NCI-H446 treated with DMSO at 0.1 percent for 48 hours (cell line): ENCODE data around the gene CHMP3.
"Not testable (repeated sequence)": the region's sequence is repeated elsewhere in the genome, so short reads cannot be mapped to it uniquely, and the experiment has no call there.

Source experiments
- DNase-seq: peaks from one replicate; lab custom pipeline; 2025; lab: John Stamatoyannopoulos, UW

The CHMP3 gene

GRCh38 chr2:86549440-86549839 lies 13.8 kb downstream of the CHMP3 start:
- not testable (repeated sequence) for DNase-seq

DNA sequence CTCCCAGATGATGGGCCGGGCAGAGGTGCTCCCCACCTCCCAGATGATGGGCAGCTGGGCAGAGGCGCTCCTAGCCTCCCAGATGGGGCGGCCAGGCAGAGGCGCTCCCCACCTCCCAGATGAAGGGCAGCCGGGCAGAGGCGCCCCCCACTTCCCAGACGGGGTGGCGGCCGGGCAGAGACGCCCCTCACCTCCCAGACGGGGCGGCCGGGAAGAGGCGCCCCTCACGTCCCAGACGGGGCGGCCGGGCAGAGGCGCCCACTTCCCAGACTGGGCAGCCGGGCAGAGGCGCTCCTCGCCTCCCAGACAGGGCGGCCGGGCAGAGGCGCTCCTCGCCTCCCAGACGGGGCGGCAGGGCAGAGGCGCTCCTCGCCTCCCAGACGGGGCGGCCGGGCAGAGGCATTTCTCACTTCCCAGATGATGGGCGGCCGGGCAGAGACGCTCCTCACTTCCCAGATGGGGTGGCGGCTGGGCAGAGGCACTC lies 14.3 kb downstream of the CHMP3 start:
- not testable (repeated sequence) for DNase-seq

DNA sequence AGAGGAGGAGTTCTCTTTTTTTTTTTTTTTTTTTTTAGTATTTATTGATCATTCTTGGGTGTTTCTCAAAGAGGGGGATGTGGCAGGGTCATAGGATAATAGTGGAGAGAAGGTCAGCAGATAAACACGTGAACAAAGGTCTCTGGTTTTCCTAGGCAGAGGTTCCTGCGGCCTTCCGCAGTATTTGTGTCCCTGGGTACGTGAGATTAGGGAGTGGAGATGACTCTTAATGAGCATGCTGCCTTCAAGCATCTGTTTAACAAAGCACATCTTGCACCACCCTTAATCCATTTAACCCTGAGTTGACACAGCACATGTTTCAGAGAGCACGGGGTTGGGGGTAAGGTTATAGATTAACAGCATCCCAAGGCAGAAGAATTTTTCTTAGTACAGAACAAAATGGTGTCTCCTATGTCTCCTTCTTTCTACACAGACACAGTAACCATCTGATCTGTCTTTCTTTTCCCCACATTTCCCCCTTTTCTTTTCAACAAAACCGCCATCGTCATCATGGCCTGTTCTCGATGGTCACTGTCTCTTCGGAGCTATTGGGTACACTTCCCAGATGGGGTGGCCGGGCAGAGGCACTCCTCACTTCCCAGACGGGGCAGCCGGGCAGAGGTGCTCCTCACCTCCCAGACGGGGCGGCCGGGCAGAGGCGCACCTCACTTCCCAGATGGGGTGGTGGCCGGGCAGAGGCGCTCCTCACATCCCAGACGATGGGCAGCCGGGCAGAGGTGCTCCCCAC lies 14.9 kb downstream of the CHMP3 start:
- DNase-seq = not testable (repeated sequence)

DNA sequence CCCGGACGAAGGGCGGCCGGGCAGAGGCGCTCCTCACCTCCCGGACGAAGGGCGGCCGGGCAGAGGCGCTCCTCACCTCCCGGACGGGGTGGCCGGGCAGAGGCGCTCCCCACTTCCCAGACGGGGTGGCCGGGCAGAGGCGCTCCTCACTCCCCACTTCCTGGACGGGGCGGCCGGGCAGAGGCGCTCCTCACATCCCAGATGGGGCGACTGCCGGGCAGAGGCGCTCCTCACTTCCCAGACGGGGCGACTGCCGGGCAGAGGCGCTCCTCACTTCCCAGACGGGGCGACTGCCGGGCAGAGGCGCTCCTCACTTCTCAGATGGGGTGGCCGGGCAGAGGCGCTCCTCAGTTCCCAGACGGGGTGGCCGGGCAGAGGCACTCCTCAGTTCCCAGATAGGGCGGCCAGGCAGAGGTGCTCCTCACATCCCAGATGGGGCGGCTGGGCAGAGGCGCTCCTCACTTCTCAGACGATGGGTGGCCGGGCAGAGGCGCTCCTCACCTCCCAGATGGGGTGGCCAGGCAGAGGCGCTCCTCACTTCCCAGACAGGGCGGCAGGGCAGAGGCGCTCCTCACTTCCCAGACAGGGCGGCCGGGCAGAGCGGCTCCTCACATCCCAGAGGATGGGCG lies 17.8 kb downstream of the CHMP3 start:
- DNase-seq = not testable (repeated sequence)

- DNase-seq = not testable (repeated sequence)
Measured at GRCh38 chr2:86544278-86545099, 18.8 kb downstream of the CHMP3 start.

DNA sequence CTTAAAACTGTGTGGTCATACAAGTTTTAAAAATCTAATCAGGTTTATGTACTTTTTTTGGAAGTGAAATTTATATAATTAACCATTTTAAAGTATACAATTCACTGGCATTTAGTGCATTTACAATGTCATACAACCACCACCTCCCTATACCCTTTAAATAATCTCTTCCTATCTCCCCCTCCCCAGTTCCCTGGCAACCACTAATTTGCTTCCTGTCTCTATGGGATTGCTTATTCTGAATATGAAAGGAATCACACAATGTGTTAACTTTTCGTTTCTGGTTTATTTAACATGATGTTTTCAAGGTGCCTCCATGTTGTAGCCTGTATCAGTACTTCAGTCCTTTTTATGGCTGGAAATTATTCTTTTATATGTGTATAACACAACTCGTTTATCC lies 19.4 kb downstream of the CHMP3 start:
- no peak for DNase-seq

DNA sequence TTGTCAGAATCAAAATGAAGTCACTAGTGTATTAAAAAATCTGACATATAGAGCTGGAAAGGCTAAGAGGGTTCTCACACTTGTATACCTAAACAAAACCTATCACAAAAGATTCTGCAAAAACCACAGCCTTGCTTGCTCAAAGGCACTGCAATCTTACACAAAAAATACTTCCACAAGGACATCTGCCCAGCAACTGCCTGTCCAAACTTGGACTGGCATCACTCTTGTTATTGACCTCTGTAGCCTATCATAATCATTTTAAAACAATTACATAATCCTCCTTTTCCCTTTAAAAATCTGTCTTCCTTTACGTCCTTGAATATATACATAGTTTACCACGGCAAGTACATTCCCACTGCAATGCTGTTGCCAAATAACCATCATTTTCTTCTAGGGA lies 19.9 kb downstream of the CHMP3 start:
- DNase-seq = no peak

- no peak for DNase-seq
Measured at GRCh38 chr2:86542814-86543213, 20.4 kb downstream of the CHMP3 start.

- no peak for DNase-seq
Measured at GRCh38 chr2:86541334-86541733, 21.9 kb downstream of the CHMP3 start.

DNA sequence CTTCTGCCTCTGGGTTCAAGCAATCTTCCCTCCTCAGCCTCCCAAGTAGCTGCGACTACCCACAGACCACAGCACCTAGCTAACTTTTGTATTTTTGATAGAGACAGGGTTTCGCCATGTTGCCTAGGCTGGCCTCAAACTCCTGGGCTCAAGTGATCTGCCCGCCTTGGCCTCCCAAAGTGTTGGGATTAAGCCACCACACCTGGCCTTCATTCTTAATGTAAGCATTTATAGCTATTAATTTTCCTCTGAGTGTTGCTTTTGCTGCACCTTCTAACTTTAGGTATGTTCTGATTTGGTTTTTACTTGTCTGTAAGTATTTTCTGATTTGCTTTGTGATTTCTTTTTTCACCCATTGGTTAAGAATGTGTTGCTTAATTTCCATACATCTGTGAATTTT lies 29.7 kb downstream of the CHMP3 start:
- DNase-seq = no peak

- DNase-seq = no peak
Measured at GRCh38 chr2:86525421-86526340, 37.6 kb downstream of the CHMP3 start.

GRCh38 chr2:86523491-86523890 lies 39.8 kb downstream of the CHMP3 start:
- DNase-seq = no peak

DNA sequence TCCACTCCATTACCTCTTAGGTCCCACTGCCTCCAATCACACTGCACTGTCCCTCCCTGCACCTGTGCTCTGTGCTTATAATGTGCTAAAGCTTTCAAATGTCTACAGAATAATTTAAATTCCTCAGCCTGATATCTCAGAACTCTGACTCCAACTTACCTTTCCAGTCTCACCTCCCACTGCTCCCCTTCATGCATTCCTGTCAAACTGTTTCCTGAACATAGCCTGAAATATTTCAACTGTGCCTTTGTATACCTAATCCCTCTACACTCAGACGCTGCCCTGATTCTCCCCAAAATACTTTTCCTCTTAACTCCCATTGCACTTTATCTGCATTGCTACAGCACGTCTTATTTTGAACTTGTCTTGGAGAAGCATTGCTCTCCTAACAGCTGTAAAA lies 40.5 kb downstream of the CHMP3 start:
- no peak for DNase-seq

- DNase-seq = no peak
Measured at GRCh38 chr2:86521922-86522321, 41.3 kb downstream of the CHMP3 start.

- DNase-seq = no peak
Measured at GRCh38 chr2:86520153-86520552, 43.1 kb downstream of the CHMP3 start.

DNA sequence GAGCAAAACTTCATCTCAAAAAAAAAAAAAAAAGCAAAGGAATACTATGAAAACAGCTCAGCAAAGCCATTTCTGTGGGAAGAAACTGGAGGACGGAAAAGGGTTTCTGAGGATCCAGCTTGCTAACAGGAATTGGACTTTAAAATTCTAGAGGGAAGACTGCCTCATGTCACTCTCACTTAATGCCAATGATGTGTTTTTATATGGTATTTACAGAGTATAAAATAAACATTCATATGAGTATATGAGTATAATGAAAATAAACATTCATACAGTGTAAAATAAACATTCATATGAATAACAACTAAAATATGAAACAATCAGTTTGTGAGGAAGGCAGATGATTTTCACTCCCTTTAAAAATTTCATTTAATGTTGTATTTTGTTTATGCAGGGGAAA lies 43.9 kb downstream of the CHMP3 start:
- DNase-seq = no peak

GRCh38 chr2:86518481-86518880 lies 44.8 kb downstream of the CHMP3 start:
- no peak for DNase-seq

- no peak for DNase-seq
Measured at GRCh38 chr2:86513948-86514660, 49.1 kb downstream of the CHMP3 start.

DNA sequence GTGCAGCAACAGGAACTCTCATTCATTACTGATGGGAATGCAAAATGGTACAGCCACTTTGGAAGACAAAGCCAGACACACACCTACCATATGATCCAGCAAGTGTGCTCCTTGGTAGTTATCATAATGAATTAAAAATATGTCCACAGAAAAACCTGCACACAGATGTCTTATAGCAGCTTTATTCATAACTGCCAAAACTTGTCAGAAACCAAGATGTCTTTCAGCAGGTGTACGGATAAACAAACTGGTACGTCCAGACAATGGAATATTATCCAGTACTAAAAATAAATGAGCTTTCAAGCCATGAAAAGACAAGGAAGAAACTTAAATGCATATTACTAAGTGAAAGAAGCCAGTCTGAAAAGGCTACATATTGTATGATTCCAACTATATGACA lies 50.4 kb downstream of the CHMP3 start:
- no peak for DNase-seq

GRCh38 chr2:86512034-86512433 lies 51.2 kb downstream of the CHMP3 start:
- no peak for DNase-seq

DNA sequence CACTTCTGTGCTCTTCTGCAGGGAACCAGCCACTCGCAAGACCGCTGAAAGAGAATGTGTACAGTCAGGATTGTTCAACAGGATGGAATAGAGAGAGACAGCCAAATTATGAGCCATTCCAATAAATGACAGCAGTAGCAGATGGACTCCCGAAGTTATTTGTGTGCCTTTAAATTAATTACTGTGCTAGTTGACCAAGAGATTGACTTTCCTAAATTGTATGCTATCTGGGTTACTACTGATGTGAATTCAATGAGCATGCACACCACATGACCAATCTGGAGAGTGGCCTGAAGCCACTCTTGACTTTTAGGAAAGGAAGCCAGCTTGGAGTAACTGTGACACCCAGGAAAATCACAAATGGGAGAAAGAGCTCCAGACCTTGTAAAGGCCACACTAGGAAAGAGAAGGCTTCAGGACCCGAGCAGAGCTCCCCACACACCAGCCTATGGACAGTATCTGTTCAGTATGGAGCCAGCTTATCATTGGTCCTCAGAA lies 52.8 kb downstream of the CHMP3 start:
- DNase-seq = no peak
